CD4-positive, alpha-beta T cell treated with Interleukin-15 for 1 hour (primary cell): ENCODE data around the gene PHACTR4.
"Not testable (repeated sequence)": the region's sequence is repeated elsewhere in the genome, so short reads cannot be mapped to it uniquely, and the experiment has no call there.

Experiments used
- DNase-seq: peaks from one replicate; pipeline ENCODE4 v3.0.0-alpha.2; 2020

The PHACTR4 gene

GRCh38 chr1:28373450-28373849, 3.9 kb downstream of the PHACTR4 start:
- DNase-seq: not testable (repeated sequence)

- DNase-seq: no peak
Observed at GRCh38 chr1:28374297-28374696, 4.8 kb downstream of the PHACTR4 start.

GRCh38 chr1:28375598-28375997, 6.1 kb downstream of the PHACTR4 start:
- DNase-seq: not testable (repeated sequence)

- not testable (repeated sequence) for DNase-seq
Observed at GRCh38 chr1:28376195-28376594, 6.7 kb downstream of the PHACTR4 start.

GRCh38 chr1:28378906-28379305, 9.4 kb downstream of the PHACTR4 start:
- no peak for DNase-seq

- no peak for DNase-seq
Observed at GRCh38 chr1:28380394-28380793, 10.9 kb downstream of the PHACTR4 start.

GRCh38 chr1:28383785-28384184, 14.2 kb downstream of the PHACTR4 start:
- not testable (repeated sequence) for DNase-seq

- DNase-seq: no peak
Observed at GRCh38 chr1:28392027-28392652, 22.6 kb downstream of the PHACTR4 start.

- no peak for DNase-seq
Observed at GRCh38 chr1:28394136-28394535, 24.6 kb downstream of the PHACTR4 start.

- no peak for DNase-seq
Observed at GRCh38 chr1:28395181-28395580, 25.6 kb downstream of the PHACTR4 start.

GRCh38 chr1:28401760-28402159, 32.2 kb downstream of the PHACTR4 start:
- DNase-seq: no peak

GRCh38 chr1:28409090-28409489, 39.5 kb downstream of the PHACTR4 start:
- DNase-seq: no peak

GRCh38 chr1:28411656-28412055, 42.1 kb downstream of the PHACTR4 start:
- no peak for DNase-seq

GRCh38 chr1:28412731-28413130, 43.2 kb downstream of the PHACTR4 start:
- DNase-seq: no peak

- DNase-seq: no peak
Observed at GRCh38 chr1:28416509-28417194, 47.1 kb downstream of the PHACTR4 start.

GRCh38 chr1:28417441-28417922, 47.9 kb downstream of the PHACTR4 start:
- no peak for DNase-seq

- no peak for DNase-seq
Observed at GRCh38 chr1:28417926-28418637, 48.5 kb downstream of the PHACTR4 start.

- DNase-seq: no peak
Observed at GRCh38 chr1:28421744-28422143, 52.2 kb downstream of the PHACTR4 start.

- DNase-seq: no peak
Observed at GRCh38 chr1:28426831-28427230, 57.3 kb downstream of the PHACTR4 start.

- DNase-seq: no peak
Observed at GRCh38 chr1:28428012-28428411, 58.5 kb downstream of the PHACTR4 start.

GRCh38 chr1:28428990-28429520, 59.5 kb downstream of the PHACTR4 start:
- no peak for DNase-seq

GRCh38 chr1:28436211-28436769, 66.8 kb downstream of the PHACTR4 start:
- no peak for DNase-seq

- DNase-seq: no peak
Observed at GRCh38 chr1:28437264-28437923, 67.9 kb downstream of the PHACTR4 start.
